ENCODE measurements around the gene ELMOD3. TPM values are rescaled to one million over a fixed set of nuclear protein-coding genes. Genes with fewer than 3 reads are reported as not detected.

ELMOD3 gene
- polyA plus RNA-seq, 6 donors from 2014 or later = 9.8 to 23.1 (median 13.8) TPM

GRCh38 chr2:85419009-85419675 is 64.6 kb downstream of the ELMOD3 start:
- H3K27ac Mint-ChIP-seq = peak overlapping the region in 3 of 6 donors; percentile 91 to 98 (median 94)
- no peak for ATAC-seq (ENCODE audit: low read depth in 2 of 2)
- H3K4me1 Mint-ChIP-seq = peaks cover 24 to 43% (median 35%) of the 10 kb centered on the region in 3 donors
- no peaks in the 10 kb centered on the region for H3K9me3 Mint-ChIP-seq
- H3K27me3 Mint-ChIP-seq = no peaks in the 10 kb centered on the region
- no peak for DNase-seq
- peak overlapping the region; percentile 94 to 100 (median 96) for H3K4me3 Mint-ChIP-seq
- H3K36me3 Mint-ChIP-seq = no peaks in the 10 kb centered on the region

GRCh38 chr2:85420536-85421259 is 66.1 kb downstream of the ELMOD3 start:
- peak; percentile 70 to 73 for ATAC-seq (ENCODE audit: low read depth in 2 of 2)
- Mint-ChIP-seq H3K27ac (peak overlapping the region; percentile 48 to 95 (median 84)), H3K9me3 (no peaks in the 10 kb centered on the region), H3K27me3 (no peaks in the 10 kb centered on the region), H3K4me1 (peaks cover 14 to 31% (median 24%) of the 10 kb centered on the region in 3 donors), H3K36me3 (no peaks in the 10 kb centered on the region), H3K4me3 (peak overlapping the region; percentile 55 to 99 (median 76))
- DNase-seq = peak; percentile 86

- H3K27ac Mint-ChIP-seq = peak overlapping the region in 5 of 6 donors; percentile 44 to 95 (median 82)
- ATAC-seq (ENCODE audit: low read depth in 2 of 2) (no peak), DNase-seq (no peak)
- no peaks in the 10 kb centered on the region for H3K9me3 Mint-ChIP-seq
- H3K27me3 Mint-ChIP-seq = no peaks in the 10 kb centered on the region
- H3K4me1 Mint-ChIP-seq = peaks cover 14 to 30% (median 29%) of the 10 kb centered on the region in 3 donors
- peak overlapping the region in 3 of 8 donors; percentile 1 to 99 (median 62) for H3K4me3 Mint-ChIP-seq
- no peaks in the 10 kb centered on the region for H3K36me3 Mint-ChIP-seq
Observed at GRCh38 chr2:85421260-85422071, 66.9 kb downstream of the ELMOD3 start.

GRCh38 chr2:85422072-85422457 is 67.5 kb downstream of the ELMOD3 start:
- DNase-seq (no peak), ATAC-seq (ENCODE audit: low read depth in 2 of 2) (no peak)
- H3K4me1 Mint-ChIP-seq = peaks cover 14 to 30% (median 29%) of the 10 kb centered on the region in 3 donors
- no peaks in the 10 kb centered on the region for H3K9me3 Mint-ChIP-seq
- no peaks in the 10 kb centered on the region for H3K36me3 Mint-ChIP-seq
- peak overlapping the region in 3 of 6 donors; percentile 21 to 82 (median 36) for H3K27ac Mint-ChIP-seq
- no peaks in the 10 kb centered on the region for H3K27me3 Mint-ChIP-seq
- H3K4me3 Mint-ChIP-seq = peak overlapping the region in 1 of 8 donors; percentile 74

GRCh38 chr2:85423525-85423924 is 69.0 kb downstream of the ELMOD3 start:
- Mint-ChIP-seq H3K4me3 (no peak overlapping the region), H3K36me3 (no peaks in the 10 kb centered on the region), H3K4me1 (peaks cover 14 to 30% (median 26%) of the 10 kb centered on the region in 3 donors), H3K9me3 (no peaks in the 10 kb centered on the region), H3K27me3 (no peaks in the 10 kb centered on the region), H3K27ac (peak overlapping the region in 3 of 6 donors; percentile 39 to 74 (median 69))
- no peak for DNase-seq
- ATAC-seq (ENCODE audit: low read depth in 2 of 2) = no peak

- no peaks in the 10 kb centered on the region for H3K36me3 Mint-ChIP-seq
- no peak overlapping the region for H3K4me3 Mint-ChIP-seq
- H3K27me3 Mint-ChIP-seq = no peaks in the 10 kb centered on the region
- DNase-seq (no peak), ATAC-seq (ENCODE audit: low read depth in 2 of 2) (no peak)
- H3K4me1 Mint-ChIP-seq = peaks cover 9 to 18% (median 11%) of the 10 kb centered on the region in 3 donors
- H3K27ac Mint-ChIP-seq = no peak overlapping the region
- H3K9me3 Mint-ChIP-seq = no peaks in the 10 kb centered on the region
Observed at GRCh38 chr2:85425588-85425987, 71.0 kb downstream of the ELMOD3 start.

- Mint-ChIP-seq H3K36me3 (no peaks in the 10 kb centered on the region), H3K27me3 (no peaks in the 10 kb centered on the region), H3K9me3 (no peaks in the 10 kb centered on the region), H3K4me3 (no peak overlapping the region), H3K27ac (no peak overlapping the region), H3K4me1 (peaks cover 0 to 6% (median 4%) of the 10 kb centered on the region in 3 donors)
- ATAC-seq (ENCODE audit: low read depth in 2 of 2) (no peak), DNase-seq (no peak)
Observed at GRCh38 chr2:85427300-85427835, 72.8 kb downstream of the ELMOD3 start.

GRCh38 chr2:85428343-85428881 is 73.8 kb downstream of the ELMOD3 start:
- ATAC-seq (ENCODE audit: low read depth in 2 of 2) = no peak
- Mint-ChIP-seq H3K9me3 (no peaks in the 10 kb centered on the region), H3K4me3 (no peak overlapping the region), H3K4me1 (peaks cover 0 to 6% (median 4%) of the 10 kb centered on the region in 3 donors), H3K27ac (peak overlapping the region in 1 of 6 donors; percentile 52), H3K36me3 (no peaks in the 10 kb centered on the region), H3K27me3 (no peaks in the 10 kb centered on the region)
- DNase-seq = no peak

GRCh38 chr2:85429213-85429923 is 74.8 kb downstream of the ELMOD3 start:
- Mint-ChIP-seq H3K4me3 (no peak overlapping the region), H3K27me3 (no peaks in the 10 kb centered on the region), H3K4me1 (peaks cover 1 to 6% (median 4%) of the 10 kb centered on the region in 3 donors), H3K9me3 (no peaks in the 10 kb centered on the region), H3K36me3 (no peaks in the 10 kb centered on the region), H3K27ac (no peak overlapping the region)
- ATAC-seq (ENCODE audit: low read depth in 2 of 2) = no peak
- DNase-seq = no peak

GRCh38 chr2:85429924-85430289 is 75.3 kb downstream of the ELMOD3 start:
- no peak overlapping the region for H3K4me3 Mint-ChIP-seq
- H3K4me1 Mint-ChIP-seq = peaks cover 5 to 11% (median 7%) of the 10 kb centered on the region in 3 donors
- no peak for ATAC-seq (ENCODE audit: low read depth in 2 of 2)
- H3K9me3 Mint-ChIP-seq = no peaks in the 10 kb centered on the region
- H3K27ac Mint-ChIP-seq = no peak overlapping the region
- no peak for DNase-seq
- H3K36me3 Mint-ChIP-seq = no peaks in the 10 kb centered on the region
- no peaks in the 10 kb centered on the region for H3K27me3 Mint-ChIP-seq

- no peaks in the 10 kb centered on the region for H3K9me3 Mint-ChIP-seq
- DNase-seq (no peak), ATAC-seq (ENCODE audit: low read depth in 2 of 2) (no peak)
- H3K36me3 Mint-ChIP-seq = no peaks in the 10 kb centered on the region
- no peaks in the 10 kb centered on the region for H3K27me3 Mint-ChIP-seq
- H3K4me3 Mint-ChIP-seq = no peak overlapping the region
- H3K27ac Mint-ChIP-seq = no peak overlapping the region
- peaks cover 12 to 20% (median 16%) of the 10 kb centered on the region in 3 donors for H3K4me1 Mint-ChIP-seq
Observed at GRCh38 chr2:85430752-85431569, 76.4 kb downstream of the ELMOD3 start.

Data from naive B cell (primary cell).